PC-9 (cell line): ENCODE measurements around the gene C21orf58. TPM values are rescaled to one million over a fixed set of nuclear protein-coding genes. Genes with fewer than 3 reads are reported as not detected.

ENCODE experiments used
- BruUV-seq: library from RNA; stranded (reverse); fragments of 400-500 nt; replicated peaks from 2 replicates; lab custom pipeline; 2021; lab: Mats Ljungman, UMichigan
- CTCF ChIA-PET: fragments of 300-600 bp; sonication (Branson Sonifier 250); formaldehyde crosslinking; loops from one replicate; lab custom pipeline; 2022; ENCODE audit warnings: antibody characterized with exemption; lab: Charles Lee
- POLR2A ChIA-PET: fragments of 300-600 bp; sonication (Branson Sonifier 250); formaldehyde crosslinking; loops from one replicate; lab custom pipeline; 2022; ENCODE audit warnings: antibody characterized with exemption; ENCODE audit not compliant: unreplicated experiment; lab: Charles Lee
- DNase-seq, 2 experiments: peaks; one replicate each; pipeline versions ENCODE4 v3.0.0 to v3.0.0-alpha.2; 2015 to 2022; ENCODE audit warnings: mixed read lengths in 1 of 2
- H2AFZ ChIP-seq: fragments of 200-600 bp; sonication (generic); 2 replicates; pipeline ENCODE4 v1.8.1; 2017; ENCODE audit warnings: antibody characterized with exemption
- H3F3A ChIP-seq: fragments of 200-600 bp; sonication (generic); 2 replicates; pipeline ENCODE4 v1.8.1; 2017; ENCODE audit warnings: antibody characterized with exemption, mild to moderate bottlenecking, low read depth; ENCODE audit not compliant: insufficient read depth
- H3K27ac ChIP-seq: fragments of 200-600 bp; sonication (generic); 2 replicates; pipeline ENCODE4 v1.6.1; 2016; ENCODE audit warnings: mixed run types
- H3K27me3 ChIP-seq: fragments of 200-600 bp; sonication (generic); 2 replicates; pipeline ENCODE4 v1.6.1; 2016; ENCODE audit warnings: low read depth, mixed run types; ENCODE audit not compliant: insufficient read depth
- H3K36me3 ChIP-seq: fragments of 200-600 bp; sonication (generic); 2 replicates; pipeline ENCODE4 v1.6.1; 2016; ENCODE audit warnings: low read depth, mixed run types
- H3K4me1 ChIP-seq: fragments of 200-600 bp; sonication (generic); replicated peaks from 2 replicates; pipeline ENCODE4 v1.6.1; 2016; ENCODE audit warnings: mixed run types; ENCODE audit not compliant: insufficient read depth
- H3K4me2 ChIP-seq: fragments of 200-600 bp; sonication (generic); 2 replicates; pipeline ENCODE4 v1.6.1; 2017; ENCODE audit warnings: mixed run types
- H3K4me3 ChIP-seq: fragments of 200-600 bp; sonication (generic); 2 replicates; pipeline ENCODE4 v1.6.1; 2016; ENCODE audit warnings: mixed run types
- H3K79me2 ChIP-seq: fragments of 200-600 bp; sonication (generic); 2 replicates; pipeline ENCODE4 v1.6.1; 2017; ENCODE audit warnings: low read depth, mixed run types
- H3K9me2 ChIP-seq: fragments of 200-600 bp; sonication (generic); 2 replicates; pipeline ENCODE4 v1.8.1; 2017; ENCODE audit warnings: mild to moderate bottlenecking; ENCODE audit not compliant: insufficient read depth
- H3K9me3 ChIP-seq: fragments of 200-600 bp; sonication (generic); 2 replicates; pipeline ENCODE4 v1.8.1; 2016; ENCODE audit warnings: low read depth; ENCODE audit not compliant: insufficient read depth
- H4K20me1 ChIP-seq: fragments of 200-600 bp; sonication (generic); 2 replicates; pipeline ENCODE4 v1.8.1; 2017; ENCODE audit not compliant: insufficient read depth
- CTCF ChIP-seq: fragments of 200-600 bp; sonication (generic); conservative IDR thresholded peaks from 2 replicates; pipeline ENCODE4 v1.6.1; 2017; ENCODE audit warnings: mixed run types, antibody characterized with exemption, mild to moderate bottlenecking, moderate library complexity
- EZH2 ChIP-seq: fragments of 200-600 bp; sonication (generic); IDR thresholded peaks from 2 replicates; pipeline ENCODE4 v1.8.0; 2017; ENCODE audit warnings: antibody characterized with exemption, low read depth
- intact Hi-C: fragments of 100-400 bp; cut with micrococcal nuclease; formaldehyde crosslinking; loops from one replicate; pipeline ENCODE4 v1.10.0; 2022; ENCODE audit not compliant: unreplicated experiment
- total RNA-seq: library from RNA; stranded (reverse); gene quantifications from 2 replicates; pipeline ENCODE4 v1.2.3, GENCODE V29; 2021

The C21orf58 gene
- total RNA-seq, 1 experiment from 2014 or later, result 28.9 TPM

- no peaks in the 10 kb centered on the region for H3K9me2 ChIP-seq
- H3K4me3 ChIP-seq, result no peak overlapping the region
- no TSS peak for BruUV-seq
- no peaks in the 10 kb centered on the region for H3K4me1 ChIP-seq
- H3K36me3 ChIP-seq, result no peaks in the 10 kb centered on the region
- intact Hi-C loops, result no loop called here
- H3K4me2 ChIP-seq, result no peak overlapping the region
- no peak for TF ChIP-seq EZH2
- TF ChIP-seq CTCF, result no peak
- no peak overlapping the region for H3K27ac ChIP-seq
- H3K79me2 ChIP-seq, result no peaks in the 10 kb centered on the region
- H3F3A ChIP-seq, result no peaks in the 10 kb centered on the region
- no peaks in the 10 kb centered on the region for H4K20me1 ChIP-seq
- CTCF ChIA-PET, result no interaction called here
- no peak overlapping the region for H2AFZ ChIP-seq
- H3K9me3 ChIP-seq, result no peaks in the 10 kb centered on the region
- DNase-seq, result no peak
- no peaks in the 10 kb centered on the region for H3K27me3 ChIP-seq
- POLR2A ChIA-PET, result no interaction called here
Observed at GRCh38 chr21:46304437-46304836, 19.2 kb downstream of the C21orf58 start.

- Histone ChIP-seq H3K27me3 (no peaks in the 10 kb centered on the region), H3K4me1 (no peaks in the 10 kb centered on the region), H2AFZ (no peak overlapping the region), H3F3A (no peaks in the 10 kb centered on the region), H3K9me2 (no peaks in the 10 kb centered on the region), H4K20me1 (no peaks in the 10 kb centered on the region), H3K4me3 (no peak overlapping the region), H3K4me2 (no peak overlapping the region), H3K79me2 (no peaks in the 10 kb centered on the region), H3K9me3 (no peaks in the 10 kb centered on the region), H3K36me3 (no peaks in the 10 kb centered on the region), H3K27ac (no peak overlapping the region)
- intact Hi-C loops, result no loop called here
- BruUV-seq, result no TSS peak
- no peak for DNase-seq
- POLR2A ChIA-PET, result no interaction called here
- CTCF ChIA-PET, result no interaction called here
- no peak for TF ChIP-seq EZH2
- no peak for TF ChIP-seq CTCF
Observed at GRCh38 chr21:46301759-46302158, 21.9 kb downstream of the C21orf58 start.

- H3K4me3 ChIP-seq, result no peak overlapping the region
- intact Hi-C loops, result no loop called here
- H3K4me2 ChIP-seq, result no peak overlapping the region
- BruUV-seq, result no TSS peak
- TF ChIP-seq CTCF (no peak), EZH2 (no peak)
- H3K4me1 ChIP-seq, result no peaks in the 10 kb centered on the region
- H3K9me2 ChIP-seq, result no peaks in the 10 kb centered on the region
- DNase-seq, result no peak
- H3K79me2 ChIP-seq, result no peaks in the 10 kb centered on the region
- H3K9me3 ChIP-seq, result no peaks in the 10 kb centered on the region
- CTCF ChIA-PET, result no interaction called here
- H2AFZ ChIP-seq, result no peak overlapping the region
- no peak overlapping the region for H3K27ac ChIP-seq
- H4K20me1 ChIP-seq, result no peaks in the 10 kb centered on the region
- H3K36me3 ChIP-seq, result no peaks in the 10 kb centered on the region
- no peaks in the 10 kb centered on the region for H3F3A ChIP-seq
- H3K27me3 ChIP-seq, result no peaks in the 10 kb centered on the region
- POLR2A ChIA-PET, result no interaction called here
Observed at GRCh38 chr21:46299167-46299566, 24.5 kb downstream of the C21orf58 start.
